WTC11 (cell line): Measurements from ENCODE around the gene LRRC27.
A peak's percentile ranks its signal among the peaks of the same experiment; 100 is the strongest.

Experiments used
- GABPB1 ChIP-seq: sonication (generic); formaldehyde crosslinking; IDR thresholded peaks from 2 replicates; pipeline ENCODE4 v1.8.1; 2023; ENCODE audit warnings: mild to moderate bottlenecking, missing genetic modification reagents
- NR2C2 ChIP-seq: sonication (generic); formaldehyde crosslinking; IDR thresholded peaks from 2 replicates; pipeline ENCODE4 v1.8.0; 2022; ENCODE audit warnings: mild to moderate bottlenecking, missing genetic modification reagents
- SP1 ChIP-seq: sonication (generic); formaldehyde crosslinking; conservative IDR thresholded peaks from 2 replicates; pipeline ENCODE4 v1.8.1; 2022; ENCODE audit warnings: missing genetic modification reagents
- TCF7 ChIP-seq: sonication (generic); formaldehyde crosslinking; IDR thresholded peaks from 2 replicates; pipeline ENCODE4 v1.8.0; 2022; ENCODE audit warnings: mild to moderate bottlenecking, low read depth, missing genetic modification reagents, moderate library complexity
- TF ChIP-seq, protein P1 (sequence below): sonication (generic); formaldehyde crosslinking; IDR thresholded peaks from 2 replicates; pipeline ENCODE4 v1.8.1; 2023; ENCODE audit warnings: mild to moderate bottlenecking, missing genetic modification reagents, moderate library complexity
- TF ChIP-seq, protein P2 (sequence below): fragments of 200-600 bp; IDR thresholded peaks from 2 replicates; pipeline ENCODE4 v1.8.0; 2022; ENCODE audit warnings: antibody characterized with exemption
- TF ChIP-seq, protein P3 (sequence below): sonication (generic); formaldehyde crosslinking; conservative IDR thresholded peaks from 2 replicates; pipeline ENCODE4 v1.8.1; 2022; ENCODE audit warnings: mild to moderate bottlenecking, missing genetic modification reagents

DNA sequence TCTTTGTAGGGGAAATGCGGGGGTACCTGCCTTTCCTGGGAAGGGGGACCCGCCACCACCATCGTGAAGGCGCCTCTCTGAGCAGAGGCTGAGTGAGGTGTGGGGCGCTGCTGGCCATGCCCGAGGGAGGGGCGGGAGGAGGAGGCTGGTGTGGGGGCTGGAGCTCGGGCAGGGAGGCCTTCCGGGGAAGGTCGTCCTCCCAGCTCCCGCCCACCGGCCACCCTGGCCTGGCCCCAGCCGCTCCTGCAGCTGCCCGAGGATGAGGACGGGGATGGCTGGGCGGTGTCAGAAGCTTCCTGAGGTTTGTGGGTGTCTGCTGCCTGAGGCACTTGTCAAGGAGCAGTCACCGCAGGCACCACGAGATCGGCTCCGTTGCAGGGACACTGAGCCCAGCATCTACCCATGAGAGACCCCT, 76.4 kb downstream of the LRRC27 start:
- TF ChIP-seq, protein P1, sequence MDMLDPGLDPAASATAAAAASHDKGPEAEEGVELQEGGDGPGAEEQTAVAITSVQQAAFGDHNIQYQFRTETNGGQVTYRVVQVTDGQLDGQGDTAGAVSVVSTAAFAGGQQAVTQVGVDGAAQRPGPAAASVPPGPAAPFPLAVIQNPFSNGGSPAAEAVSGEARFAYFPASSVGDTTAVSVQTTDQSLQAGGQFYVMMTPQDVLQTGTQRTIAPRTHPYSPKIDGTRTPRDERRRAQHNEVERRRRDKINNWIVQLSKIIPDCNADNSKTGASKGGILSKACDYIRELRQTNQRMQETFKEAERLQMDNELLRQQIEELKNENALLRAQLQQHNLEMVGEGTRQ (CRISPR knock-in tag): 0 out of 2 replicates have a peak, but pooled peaks have one; percentile 5
- TF ChIP-seq, protein P2, sequence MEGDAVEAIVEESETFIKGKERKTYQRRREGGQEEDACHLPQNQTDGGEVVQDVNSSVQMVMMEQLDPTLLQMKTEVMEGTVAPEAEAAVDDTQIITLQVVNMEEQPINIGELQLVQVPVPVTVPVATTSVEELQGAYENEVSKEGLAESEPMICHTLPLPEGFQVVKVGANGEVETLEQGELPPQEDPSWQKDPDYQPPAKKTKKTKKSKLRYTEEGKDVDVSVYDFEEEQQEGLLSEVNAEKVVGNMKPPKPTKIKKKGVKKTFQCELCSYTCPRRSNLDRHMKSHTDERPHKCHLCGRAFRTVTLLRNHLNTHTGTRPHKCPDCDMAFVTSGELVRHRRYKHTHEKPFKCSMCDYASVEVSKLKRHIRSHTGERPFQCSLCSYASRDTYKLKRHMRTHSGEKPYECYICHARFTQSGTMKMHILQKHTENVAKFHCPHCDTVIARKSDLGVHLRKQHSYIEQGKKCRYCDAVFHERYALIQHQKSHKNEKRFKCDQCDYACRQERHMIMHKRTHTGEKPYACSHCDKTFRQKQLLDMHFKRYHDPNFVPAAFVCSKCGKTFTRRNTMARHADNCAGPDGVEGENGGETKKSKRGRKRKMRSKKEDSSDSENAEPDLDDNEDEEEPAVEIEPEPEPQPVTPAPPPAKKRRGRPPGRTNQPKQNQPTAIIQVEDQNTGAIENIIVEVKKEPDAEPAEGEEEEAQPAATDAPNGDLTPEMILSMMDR: no peak
- TF ChIP-seq, protein P3, sequence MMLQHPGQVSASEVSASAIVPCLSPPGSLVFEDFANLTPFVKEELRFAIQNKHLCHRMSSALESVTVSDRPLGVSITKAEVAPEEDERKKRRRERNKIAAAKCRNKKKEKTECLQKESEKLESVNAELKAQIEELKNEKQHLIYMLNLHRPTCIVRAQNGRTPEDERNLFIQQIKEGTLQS (CRISPR knock-in tag): no peak
- TF ChIP-seq TCF7 (CRISPR knock-in tag) (no peak), GABPB1 (CRISPR knock-in tag) (no peak), NR2C2 (CRISPR knock-in tag) (no peak), SP1 (CRISPR knock-in tag) (no peak)
